ENCODE data around the gene BLOC1S5.

The BLOC1S5 gene

DNA sequence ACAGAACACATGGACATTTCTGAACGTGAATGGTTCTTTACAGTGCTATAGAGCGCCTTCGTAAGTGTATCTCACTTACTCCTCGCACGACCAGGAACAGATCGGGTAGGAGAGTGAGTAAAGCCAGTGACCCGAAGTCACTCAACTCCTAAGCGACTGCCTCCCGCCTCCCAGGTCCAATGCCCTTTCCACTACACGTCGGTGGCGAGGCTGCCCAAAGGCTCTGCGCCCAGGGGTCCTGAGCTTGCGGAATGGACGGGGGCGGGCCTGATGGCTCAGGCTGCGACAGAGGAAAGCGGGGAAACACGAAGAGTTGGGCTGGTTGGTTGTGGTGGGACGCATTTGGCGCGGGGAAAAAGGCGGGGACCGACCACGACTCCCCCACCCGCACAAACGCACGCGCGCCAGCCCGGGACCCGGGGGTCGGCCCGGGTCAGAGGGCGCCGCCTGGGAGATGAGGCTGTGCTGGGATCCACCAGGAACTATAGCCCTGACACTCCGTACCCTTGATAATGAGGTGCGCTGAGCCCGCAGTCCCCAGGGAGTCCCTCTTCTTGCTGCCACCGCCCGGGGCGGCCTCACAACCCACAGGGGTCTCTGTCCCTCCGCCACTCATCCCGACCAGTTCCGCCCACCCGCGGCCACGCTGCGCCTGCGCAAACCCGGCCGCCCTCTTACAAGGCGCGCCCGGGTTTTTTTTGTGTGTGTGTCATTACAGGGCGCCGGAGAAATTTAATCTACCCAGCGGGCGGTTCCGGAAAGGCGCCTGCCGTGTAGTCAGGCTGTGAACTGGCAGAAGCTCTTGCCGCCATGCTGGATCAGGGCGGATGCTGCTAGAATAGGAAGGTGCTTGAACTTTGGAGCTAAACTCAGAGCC, at the start of gene BLOC1S5:
Gene BLOC1S5 (minus strand): TSS at position 629 of the 877 bp plus-strand sequence. CDS start 13 bp downstream, at position 616.
- DNase-seq = peak; percentile 99

DNA sequence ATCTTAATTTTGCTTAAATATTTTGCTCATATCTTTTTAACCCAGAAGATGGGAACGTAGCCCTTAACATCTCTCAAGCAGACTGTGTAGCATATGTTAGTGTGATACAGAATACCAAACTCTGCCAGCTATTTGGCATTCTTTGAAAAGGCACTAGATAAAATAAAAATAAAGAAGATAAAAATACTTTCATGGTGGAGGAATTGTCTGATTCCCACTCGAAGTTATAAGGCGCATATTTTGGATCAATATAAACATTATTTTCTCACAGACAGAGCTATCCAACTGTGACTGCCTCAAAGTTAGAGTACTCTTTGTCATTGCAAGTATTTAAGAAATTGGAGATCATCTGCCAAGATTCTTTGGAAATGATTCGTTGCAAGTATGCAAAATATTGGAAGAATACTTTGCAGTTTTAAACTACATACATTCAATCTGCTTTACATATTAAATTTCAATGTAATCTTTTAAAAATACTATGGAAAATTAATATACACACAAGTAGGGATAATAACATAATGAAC, 49.0 kb upstream of the BLOC1S5 start:
- DNase-seq = no peak

GRCh38 chr6:8110725-8111124, 46.5 kb upstream of the BLOC1S5 start:
- DNase-seq = no peak

DNA sequence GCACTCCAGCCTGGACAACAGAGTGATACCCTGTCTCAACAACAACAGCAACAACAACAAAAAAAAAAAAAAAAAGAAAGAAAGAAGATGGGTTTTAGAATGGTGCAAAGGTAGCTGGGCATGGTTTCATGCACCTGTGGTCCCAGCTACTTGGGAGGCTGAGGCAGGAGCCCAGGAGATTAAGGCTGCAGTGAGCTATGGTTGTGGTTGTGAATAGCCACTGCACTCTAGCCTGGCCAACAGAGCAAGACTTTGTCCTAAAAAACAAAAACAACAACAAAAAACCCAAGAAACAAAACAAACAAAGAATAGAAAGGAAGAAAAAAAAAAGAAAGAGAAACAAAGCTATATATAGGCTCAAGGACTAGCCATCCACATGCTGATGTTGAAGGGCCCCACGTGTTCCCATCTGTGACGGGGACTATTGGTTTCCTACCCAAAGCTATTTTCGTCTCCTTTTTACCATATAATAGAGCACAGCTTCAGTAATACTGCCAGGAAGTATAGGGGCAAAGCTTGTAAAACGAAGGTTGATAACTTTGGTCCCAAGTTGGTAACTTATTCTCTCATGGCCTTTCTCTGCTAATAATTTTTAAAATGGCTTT, 46.0 kb upstream of the BLOC1S5 start:
- no peak for DNase-seq

GRCh38 chr6:8108759-8109539, 44.8 kb upstream of the BLOC1S5 start:
- no peak for DNase-seq

DNA sequence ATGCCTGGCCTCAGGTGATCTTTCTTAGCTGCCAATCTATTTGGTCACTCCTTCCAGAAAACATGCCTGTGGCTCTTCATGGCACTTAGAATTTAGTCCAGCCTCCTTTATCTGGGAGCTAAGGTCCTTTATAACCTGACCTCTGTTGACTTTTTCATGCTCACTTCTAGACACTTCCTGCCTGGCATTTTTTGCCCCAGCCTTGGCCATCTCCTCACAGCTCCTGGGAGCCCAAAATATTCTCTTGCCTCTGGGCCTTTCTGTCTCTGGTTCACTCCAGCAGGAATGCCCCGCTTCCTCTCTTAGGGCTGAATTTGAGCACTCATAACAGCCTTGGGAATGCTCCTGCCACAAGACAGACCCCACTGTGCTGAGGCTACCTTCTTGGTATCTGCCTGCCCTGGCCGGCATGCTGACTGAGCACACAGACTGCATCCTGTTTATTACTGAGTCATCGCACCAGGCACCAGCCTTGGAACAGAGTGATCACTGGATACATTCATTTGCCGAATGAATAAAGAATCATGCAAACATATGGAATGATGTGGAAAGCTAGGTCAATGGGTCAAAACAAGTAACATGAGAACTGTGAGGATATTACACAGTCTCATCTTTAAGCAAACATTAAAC, 44.0 kb upstream of the BLOC1S5 start:
- no peak for DNase-seq

- DNase-seq = no peak
Measured at GRCh38 chr6:8105791-8106190, 41.6 kb upstream of the BLOC1S5 start.

GRCh38 chr6:8103726-8104125, 39.5 kb upstream of the BLOC1S5 start:
- DNase-seq = no peak

DNA sequence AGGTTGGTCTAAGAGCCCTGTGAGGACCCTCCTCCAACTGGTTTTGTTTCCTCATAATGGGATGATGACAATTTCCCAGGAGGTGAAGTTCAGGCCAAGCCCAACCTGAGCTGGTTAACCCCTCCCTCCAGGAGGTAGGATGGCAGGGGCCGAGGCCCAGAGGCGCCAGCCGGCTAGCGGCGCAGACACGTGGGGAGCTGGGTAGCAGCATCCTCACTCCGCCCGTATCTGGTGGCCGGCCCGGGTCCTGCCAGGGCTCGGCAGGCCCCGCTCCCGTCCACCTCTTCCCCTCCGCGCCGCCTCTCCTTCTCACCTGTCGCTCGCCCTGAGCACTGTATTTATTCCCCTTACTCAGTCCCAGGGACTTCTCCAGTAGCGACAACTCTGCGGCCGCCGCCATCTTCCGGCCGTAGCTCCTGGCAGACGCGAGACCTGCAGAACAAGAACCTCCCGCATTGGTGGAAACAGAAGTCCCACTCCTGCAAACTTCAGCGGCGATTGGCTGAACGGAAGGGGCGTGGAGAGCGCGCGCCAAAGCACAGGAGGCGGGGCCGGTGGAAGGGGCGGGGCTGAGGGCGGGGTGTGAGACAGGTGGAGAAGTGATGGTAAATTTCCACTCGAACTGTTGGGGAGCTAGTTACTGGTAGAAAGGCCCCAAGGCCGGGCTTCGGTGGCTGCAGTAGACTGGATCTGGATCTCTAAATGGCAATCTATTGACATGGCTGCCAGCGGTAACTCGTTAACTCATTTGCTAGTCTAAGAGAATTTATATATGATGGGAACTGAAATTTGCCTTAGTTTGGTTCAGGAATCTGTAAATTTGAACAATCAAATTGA, 38.2 kb upstream of the BLOC1S5 start, which contains the start of gene EEF1E1:
Gene EEF1E1 (minus strand): TSS at position 427 of the 837 bp plus-strand sequence. CDS start 27 bp downstream, at position 400.
- peak; percentile 98 for DNase-seq

GRCh38 chr6:8100159-8100854, 36.1 kb upstream of the BLOC1S5 start:
- DNase-seq = no peak

DNA sequence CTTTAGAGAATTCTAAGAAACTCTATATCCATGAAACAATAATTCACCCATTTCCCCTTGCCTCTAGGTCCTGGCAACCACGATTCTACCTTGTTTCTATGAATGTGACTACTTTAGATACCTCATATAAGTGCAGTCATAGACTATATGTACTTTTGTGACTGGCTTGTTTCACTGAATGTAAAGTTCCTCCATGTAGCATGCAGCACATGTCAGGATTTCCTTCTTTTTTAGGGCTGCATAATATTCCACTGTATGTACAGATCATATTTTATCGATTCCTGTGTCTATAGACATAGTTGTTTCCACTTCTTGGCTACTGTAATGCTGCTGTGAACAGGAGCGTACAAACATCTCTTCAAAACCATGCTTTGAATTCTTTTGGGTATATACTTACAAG, 26.5 kb upstream of the BLOC1S5 start:
- DNase-seq = no peak

DNA sequence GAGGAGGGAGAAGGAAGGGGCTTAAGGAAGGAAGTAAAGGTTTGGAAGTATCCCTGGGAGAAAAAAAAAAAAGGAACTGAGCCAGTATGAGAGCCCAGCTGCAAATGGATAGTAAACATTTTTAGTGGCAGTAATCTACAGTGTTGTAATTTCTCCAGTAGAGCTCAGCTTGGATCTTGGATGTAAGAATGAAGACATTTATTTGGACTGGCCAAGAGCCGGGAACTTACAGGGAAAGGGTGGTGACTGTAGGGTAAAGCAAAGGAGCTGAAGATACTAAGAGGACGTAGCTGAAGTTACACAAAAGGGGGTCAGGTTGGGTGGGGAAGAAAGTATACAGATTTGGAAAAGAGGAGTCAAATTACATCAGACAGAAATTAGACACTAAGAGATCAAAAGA, 24.7 kb upstream of the BLOC1S5 start:
- no peak for DNase-seq

DNA sequence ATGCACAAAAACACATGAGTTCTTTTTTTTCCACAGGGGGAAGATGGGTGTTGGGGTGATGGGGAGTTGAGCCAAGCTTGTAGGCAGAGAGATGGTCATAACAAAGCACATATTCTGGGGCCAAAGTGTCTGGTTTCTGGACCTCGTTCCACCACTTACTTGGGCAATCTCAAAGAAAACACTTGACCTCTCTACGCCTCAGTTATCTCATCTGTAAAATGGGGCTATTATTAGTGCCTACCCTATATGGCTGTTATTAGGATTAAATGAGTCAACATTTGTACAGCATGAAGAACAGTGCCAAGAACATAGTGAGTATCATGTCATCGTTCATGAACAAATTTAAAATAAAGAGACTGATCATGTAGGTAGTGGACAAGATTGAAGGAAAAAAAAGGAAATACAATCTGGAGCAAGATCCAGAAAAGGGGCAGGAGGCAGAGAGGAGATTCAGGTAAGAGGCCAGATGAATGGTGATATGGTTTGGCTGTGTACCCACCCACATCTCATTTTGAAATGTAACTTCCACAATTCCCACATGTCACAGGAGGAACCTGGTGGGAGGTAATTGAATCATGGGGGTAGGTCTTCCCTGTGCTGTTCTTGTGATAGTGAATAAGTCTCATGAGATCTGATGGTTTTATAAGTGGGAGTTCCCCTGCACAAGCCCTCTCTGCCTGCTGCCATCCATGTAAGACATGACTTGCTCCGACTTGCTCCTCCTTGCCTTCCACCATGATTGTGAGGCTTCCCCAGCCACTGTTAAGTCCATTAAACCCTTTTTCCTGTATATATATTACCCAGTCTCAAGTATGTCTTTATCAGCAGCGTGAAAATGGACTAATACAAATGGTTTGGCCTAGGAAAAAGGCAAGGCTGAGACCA, 23.9 kb upstream of the BLOC1S5 start:
- DNase-seq = no peak

DNA sequence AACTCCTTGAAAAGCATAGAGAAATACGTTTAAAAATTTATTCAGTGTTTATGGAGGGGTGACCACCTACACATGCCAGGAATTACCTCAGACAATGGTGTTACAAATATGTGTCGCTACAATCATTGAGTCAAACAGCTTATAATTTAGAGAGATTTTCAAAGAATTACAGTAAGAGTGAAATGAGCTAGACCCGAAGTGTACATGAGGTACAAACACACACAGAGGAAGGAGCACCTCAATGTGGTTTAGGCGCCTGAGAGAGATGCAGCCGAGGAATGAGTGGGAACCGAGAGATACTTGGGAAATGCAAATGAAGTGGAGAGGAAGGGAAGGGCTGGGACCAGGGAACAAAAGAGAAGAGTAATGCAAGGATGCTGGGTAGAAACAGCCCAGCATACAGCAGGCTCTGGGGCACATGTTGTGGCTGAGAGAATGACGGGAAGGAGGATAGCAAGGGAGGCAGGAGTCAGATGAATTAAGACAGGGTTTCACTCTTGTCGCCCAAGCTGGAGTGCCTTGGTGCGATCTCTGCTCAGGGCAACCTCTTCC, 22.6 kb upstream of the BLOC1S5 start:
- DNase-seq = no peak

DNA sequence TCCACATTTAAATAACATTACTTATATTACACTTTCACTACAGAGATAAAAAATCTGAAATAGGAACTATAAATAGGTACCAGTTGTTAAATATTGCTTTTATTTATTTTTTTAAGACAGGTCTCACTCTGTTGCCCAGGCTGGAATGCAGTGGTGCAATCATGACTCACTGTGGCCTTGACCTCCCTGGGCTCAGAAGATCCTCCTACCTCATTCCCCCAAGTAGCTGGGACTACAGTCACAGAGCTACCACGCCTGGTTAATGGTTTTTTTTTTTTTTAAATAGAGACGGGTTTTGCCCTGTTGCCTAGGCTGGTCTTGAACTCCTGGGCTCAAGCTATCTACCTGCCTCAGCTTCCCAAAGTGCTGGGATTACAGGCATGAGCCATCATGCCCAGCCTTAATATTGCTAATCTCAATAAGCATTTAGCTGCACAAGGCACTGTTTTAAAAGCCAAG, 20.9 kb upstream of the BLOC1S5 start:
- DNase-seq = no peak

- no peak for DNase-seq
Measured at GRCh38 chr6:8084586-8084985, 20.4 kb upstream of the BLOC1S5 start.

DNA sequence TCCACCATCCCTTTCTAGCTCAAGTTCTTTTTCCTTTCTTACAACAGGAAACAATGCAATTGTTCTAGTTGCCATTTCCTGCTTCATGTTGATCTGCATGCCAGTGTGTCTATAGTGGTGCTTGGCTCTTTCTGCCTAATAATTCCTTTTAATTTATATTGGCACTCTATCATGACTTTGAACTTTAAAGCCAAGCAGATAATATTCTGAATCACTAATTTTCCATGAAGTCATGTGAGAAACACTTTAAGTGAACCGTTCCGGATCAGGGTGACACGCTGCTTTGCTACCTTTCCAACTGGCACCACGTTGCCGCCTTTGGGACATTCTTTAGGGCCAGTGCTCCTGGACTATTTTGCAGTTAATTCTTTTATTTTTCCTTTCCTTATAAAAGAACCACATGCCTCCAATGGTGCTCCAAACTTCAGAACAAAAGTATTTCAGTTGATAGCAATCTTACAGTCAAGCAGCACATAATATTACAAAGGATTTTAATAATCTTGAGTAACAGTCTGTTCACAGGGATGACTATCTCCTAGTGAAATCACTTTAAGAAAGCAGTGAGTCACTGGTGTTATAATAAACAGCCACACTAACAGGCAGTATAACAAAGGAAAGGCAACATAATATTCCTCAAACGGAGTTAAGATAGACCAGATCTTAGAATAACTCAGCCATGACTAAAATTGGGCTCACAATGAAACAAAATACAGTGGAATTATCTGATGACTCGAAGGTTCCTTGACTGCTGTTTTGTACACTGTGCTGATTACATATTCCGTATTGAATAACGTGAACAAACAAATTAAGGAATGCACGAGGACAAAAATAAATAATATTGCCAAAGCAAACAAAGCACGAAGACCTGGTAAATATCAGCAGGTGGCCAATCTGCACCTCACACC, 19.0 kb upstream of the BLOC1S5 start:
- DNase-seq = no peak

GRCh38 chr6:8082572-8082953, 18.4 kb upstream of the BLOC1S5 start:
- DNase-seq = no peak

Data from stimulated activated CD4-positive, alpha-beta T cell treated with anti-CD3 and anti-CD28 coated beads, Interleukin-4, amount 100 ng/mL, for 24 hours (primary cell).